Astrocyte of the cerebellum (primary cell): ENCODE results near the gene RAB5B.
"Not testable (repeated sequence)": the region's sequence is repeated elsewhere in the genome, so short reads cannot be mapped to it uniquely, and the experiment has no call there.

Source experiments
- DNase-seq: peaks from one replicate; pipeline ENCODE4 v3.0.0-alpha.2; 2011; ENCODE audit warnings: low read depth
- H3K4me3 ChIP-seq: 2 replicates; pipeline ENCODE4 v1.5.1; 2011; ENCODE audit warnings: mild to moderate bottlenecking, low read depth, low read length, moderate library complexity
- in situ Hi-C: cut with HindIII; loops from 2 replicates; pipeline ENCODE4 v1.10.0; 2017; ENCODE audit warnings: low sequenced_read_pairs
- TF ChIP-seq, protein P1 (sequence below): IDR thresholded peaks from 2 replicates; pipeline ENCODE4 v1.5.1; 2012; ENCODE audit warnings: low read length, low read depth, moderate library complexity, mild to moderate bottlenecking; ENCODE audit errors: missing control alignments

Gene RAB5B

GRCh38 chr12:55982319-55982936 is 8.6 kb downstream of the RAB5B start:
- in situ Hi-C loops = no loop called here
- TF ChIP-seq, protein P1, sequence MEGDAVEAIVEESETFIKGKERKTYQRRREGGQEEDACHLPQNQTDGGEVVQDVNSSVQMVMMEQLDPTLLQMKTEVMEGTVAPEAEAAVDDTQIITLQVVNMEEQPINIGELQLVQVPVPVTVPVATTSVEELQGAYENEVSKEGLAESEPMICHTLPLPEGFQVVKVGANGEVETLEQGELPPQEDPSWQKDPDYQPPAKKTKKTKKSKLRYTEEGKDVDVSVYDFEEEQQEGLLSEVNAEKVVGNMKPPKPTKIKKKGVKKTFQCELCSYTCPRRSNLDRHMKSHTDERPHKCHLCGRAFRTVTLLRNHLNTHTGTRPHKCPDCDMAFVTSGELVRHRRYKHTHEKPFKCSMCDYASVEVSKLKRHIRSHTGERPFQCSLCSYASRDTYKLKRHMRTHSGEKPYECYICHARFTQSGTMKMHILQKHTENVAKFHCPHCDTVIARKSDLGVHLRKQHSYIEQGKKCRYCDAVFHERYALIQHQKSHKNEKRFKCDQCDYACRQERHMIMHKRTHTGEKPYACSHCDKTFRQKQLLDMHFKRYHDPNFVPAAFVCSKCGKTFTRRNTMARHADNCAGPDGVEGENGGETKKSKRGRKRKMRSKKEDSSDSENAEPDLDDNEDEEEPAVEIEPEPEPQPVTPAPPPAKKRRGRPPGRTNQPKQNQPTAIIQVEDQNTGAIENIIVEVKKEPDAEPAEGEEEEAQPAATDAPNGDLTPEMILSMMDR = no peak
- H3K4me3 ChIP-seq = no peak overlapping the region
- no peak for DNase-seq

DNA sequence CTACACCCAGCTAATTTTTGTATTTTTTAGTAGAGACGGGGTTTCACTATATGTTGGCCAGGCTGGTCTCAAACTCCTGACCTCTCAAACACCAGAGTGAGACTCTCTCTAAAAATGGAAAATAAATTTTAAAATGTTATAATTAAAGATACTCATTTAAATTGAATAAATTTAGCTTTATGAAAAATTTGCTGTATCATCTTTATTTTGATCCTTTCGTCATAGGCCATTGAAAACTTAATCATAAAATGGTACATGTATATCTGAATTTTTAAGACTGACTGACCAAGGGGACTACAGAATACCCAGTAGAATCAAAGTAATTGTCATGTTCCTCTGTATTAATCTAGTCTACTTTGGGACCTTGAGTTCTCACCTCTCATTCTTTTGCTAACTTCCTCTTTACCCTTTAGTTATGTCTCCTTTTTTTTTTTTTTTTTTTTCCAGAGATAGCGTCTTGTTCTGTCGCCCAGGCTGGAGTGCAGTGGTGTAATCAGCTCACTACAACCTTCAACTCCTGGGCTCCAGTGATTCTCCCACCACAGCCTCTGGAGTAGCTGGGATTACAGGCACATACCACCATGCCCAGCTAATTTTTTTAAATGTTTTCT is 9.5 kb downstream of the RAB5B start:
- no peak for DNase-seq
- no peak overlapping the region for H3K4me3 ChIP-seq
- TF ChIP-seq, protein P1 = no peak
- in situ Hi-C loops = no loop called here

DNA sequence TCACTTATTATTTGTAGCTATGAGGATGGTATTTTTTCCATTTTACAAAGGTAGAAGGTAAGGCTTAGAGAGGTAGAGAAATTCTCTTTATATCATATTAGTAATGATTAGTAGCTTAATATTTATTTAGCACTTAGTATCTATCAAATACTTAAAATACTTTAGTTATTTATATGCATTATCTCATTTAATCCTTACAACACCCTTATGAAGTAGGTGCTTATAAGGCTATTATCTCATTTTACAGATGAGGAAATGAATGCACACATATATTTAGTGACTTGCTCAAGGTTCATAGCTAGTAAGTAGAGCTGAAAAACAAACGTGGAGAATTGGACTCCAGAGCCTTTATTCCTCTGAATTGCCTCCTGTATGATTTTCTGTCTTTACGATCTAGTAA is 11.0 kb downstream of the RAB5B start:
- DNase-seq = no peak
- TF ChIP-seq, protein P1 = no peak
- in situ Hi-C loops = no loop called here
- H3K4me3 ChIP-seq = no peak overlapping the region

- H3K4me3 ChIP-seq = no peak overlapping the region
- TF ChIP-seq, protein P1 = no peak
- DNase-seq = no peak
- in situ Hi-C loops = no loop called here
Measured at GRCh38 chr12:55985341-55985740, 11.5 kb downstream of the RAB5B start.

DNA sequence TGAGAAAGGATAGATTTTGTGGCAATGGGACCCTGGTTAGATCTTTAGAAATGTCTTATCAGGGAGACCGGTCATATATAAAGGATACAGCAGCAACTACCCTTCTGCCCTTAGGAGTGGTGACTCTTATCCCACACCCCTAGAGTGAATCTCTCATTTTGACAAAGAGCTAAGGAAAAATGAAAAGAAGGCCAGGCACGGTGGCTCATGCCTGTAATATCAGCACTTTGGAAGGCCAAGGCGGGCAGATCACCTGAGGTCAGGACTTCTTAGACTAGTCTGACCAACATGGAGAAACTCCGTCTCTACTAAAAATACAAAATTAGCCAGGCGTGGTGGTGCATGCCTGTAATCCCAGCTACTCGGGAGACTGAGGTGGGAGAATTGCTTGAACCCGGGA is 12.1 kb downstream of the RAB5B start:
- DNase-seq, H3K4me3 ChIP-seq, in situ Hi-C loops: not testable (repeated sequence)

GRCh38 chr12:55991110-55991509 is 17.2 kb downstream of the RAB5B start:
- TF ChIP-seq, protein P1 = no peak
- no peak for DNase-seq
- no peak overlapping the region for H3K4me3 ChIP-seq
- in situ Hi-C loops = no loop called here

DNA sequence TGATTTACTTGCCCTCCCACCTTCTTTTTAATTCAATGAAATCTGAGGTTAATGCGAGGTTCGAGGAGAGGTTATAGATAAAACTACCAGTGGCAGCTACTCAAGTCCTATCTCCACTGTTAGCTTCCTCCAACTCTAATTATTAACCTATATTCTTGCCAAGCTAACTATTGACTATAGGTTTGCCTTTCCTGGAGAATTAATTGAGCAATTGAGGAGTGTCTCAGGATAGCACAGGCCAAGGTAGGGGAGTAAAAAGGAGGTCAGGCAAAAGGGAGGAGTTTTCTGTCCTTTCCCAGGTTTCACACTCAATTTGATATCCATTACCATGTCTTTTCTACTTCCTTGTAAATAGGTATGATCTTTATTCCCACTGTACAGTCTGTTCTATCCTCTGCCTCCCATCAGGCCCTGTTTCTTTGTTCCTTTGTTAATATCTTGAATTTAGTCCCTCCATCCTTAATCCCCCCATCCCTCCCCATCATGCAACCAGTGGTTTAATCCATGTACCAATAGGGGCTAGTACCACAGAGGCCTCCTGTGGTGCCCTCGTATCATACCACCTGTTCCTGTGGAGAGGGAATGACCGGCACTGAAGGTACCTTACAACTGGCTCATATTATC is 19.5 kb downstream of the RAB5B start:
- no peak overlapping the region for H3K4me3 ChIP-seq
- DNase-seq = no peak
- in situ Hi-C loops = no loop called here
- TF ChIP-seq, protein P1 = no peak
